IMR-90 (cell line): ENCODE measurements around the gene DGKD. TPM values are rescaled to one million over a fixed set of nuclear protein-coding genes. Genes with fewer than 3 reads are reported as not detected.

ENCODE experiments used
- ATAC-seq: fragments of 200-7000 bp; cut with Tn5 transposase; 2 replicates; pipeline ENCODE4 v1.9.1; 2020; ENCODE audit warnings: low read depth, mild to moderate bottlenecking, moderate library complexity
- BruUV-seq: library from RNA; stranded (reverse); fragments of 400-500 nt; replicated peaks from 2 replicates; lab custom pipeline; 2021; lab: Mats Ljungman, UMichigan
- CTCF ChIA-PET: fragments of 300-600 bp; formaldehyde crosslinking; extraction: SDS; loops from one replicate; lab custom pipeline; 2021; ENCODE audit warnings: antibody characterized with exemption; lab: Yijun Ruan, JAX
- POLR2A ChIA-PET: fragments of 300-600 bp; sonication (Branson Sonifier 250); formaldehyde crosslinking; loops from one replicate; lab custom pipeline; 2022; ENCODE audit warnings: antibody characterized with exemption; ENCODE audit not compliant: unreplicated experiment; lab: Charles Lee
- DNase-seq: peaks from one replicate; pipeline ENCODE4 v3.0.0; 2013
- H2AFZ ChIP-seq: replicated peaks from 2 replicates; pipeline ENCODE3; 2013; ENCODE audit warnings: low read length, mild to moderate bottlenecking; ENCODE audit not compliant: poor library complexity
- H2AK5ac ChIP-seq: 2 replicates; pipeline ENCODE4 v1.6.1; 2013; ENCODE audit warnings: low read depth, low read length, inconsistent platforms
- H2AK9ac ChIP-seq: replicated peaks from 2 replicates; pipeline ENCODE3; 2013; ENCODE audit warnings: mild to moderate bottlenecking, low read depth, low read length, moderate library complexity; ENCODE audit not compliant: poor library complexity
- H2BK120ac ChIP-seq: 2 replicates; pipeline ENCODE4 v1.6.1; 2013; ENCODE audit warnings: low read depth, low read length, inconsistent platforms
- H2BK15ac ChIP-seq: 3 replicates; pipeline ENCODE4 v1.6.1; 2013; ENCODE audit warnings: low read depth, low read length, inconsistent platforms
- H2BK20ac ChIP-seq: 2 replicates; pipeline ENCODE4 v1.6.1; 2013; ENCODE audit warnings: low read depth, mild to moderate bottlenecking, inconsistent platforms, low read length, moderate library complexity
- H2BK5ac ChIP-seq: 2 replicates; pipeline ENCODE4 v1.6.1; 2013; ENCODE audit warnings: mild to moderate bottlenecking, low read depth, low read length, inconsistent platforms; ENCODE audit not compliant: poor library complexity, severe bottlenecking
- H3K14ac ChIP-seq: replicated peaks from 2 replicates; pipeline ENCODE4 v1.6.1; 2013; ENCODE audit warnings: low read depth, low read length, inconsistent platforms
- H3K18ac ChIP-seq: 2 replicates; pipeline ENCODE4 v1.6.1; 2013; ENCODE audit warnings: low read depth, low read length, control low read depth
- H3K23ac ChIP-seq: 2 replicates; pipeline ENCODE4 v1.6.1; 2013; ENCODE audit warnings: low read depth, low read length, inconsistent platforms
- H3K27ac ChIP-seq: 2 replicates; pipeline ENCODE4 v1.5.1; 2013; ENCODE audit warnings: mild to moderate bottlenecking, control low read depth, low read length; ENCODE audit not compliant: insufficient read depth
- H3K27me3 ChIP-seq: 2 replicates; pipeline ENCODE4 v1.6.1; 2013; ENCODE audit warnings: low read length; ENCODE audit not compliant: control insufficient read depth, insufficient read depth
- H3K36me3 ChIP-seq: 2 replicates; pipeline ENCODE4 v1.6.1; 2013; ENCODE audit warnings: low read length, mixed read lengths; ENCODE audit not compliant: control insufficient read depth, insufficient read depth
- H3K4ac ChIP-seq: 2 replicates; pipeline ENCODE4 v1.6.1; 2013; ENCODE audit warnings: low read depth, low read length, inconsistent platforms
- H3K4me1 ChIP-seq: 2 replicates; pipeline ENCODE4 v1.6.1; 2013; ENCODE audit warnings: low read length, mixed read lengths; ENCODE audit not compliant: control insufficient read depth, insufficient read depth
- H3K4me2 ChIP-seq: 2 replicates; pipeline ENCODE4 v1.6.1; 2013; ENCODE audit warnings: low read depth, mild to moderate bottlenecking, control low read depth, low read length, moderate library complexity
- H3K4me3 ChIP-seq: 2 replicates; pipeline ENCODE4 v1.5.1; 2013; ENCODE audit warnings: low read depth, mild to moderate bottlenecking, control low read depth, low read length, moderate library complexity; ENCODE audit not compliant: insufficient read depth
- H3K56ac ChIP-seq: 2 replicates; pipeline ENCODE4 v1.6.1; 2013; ENCODE audit warnings: low read length, inconsistent platforms; ENCODE audit not compliant: insufficient read depth; ENCODE audit errors: extremely low read depth
- H3K79me1 ChIP-seq, 2 experiments: 2 replicates each; pipeline ENCODE4 v1.6.1; 2013; ENCODE audit warnings: low read length in 2 of 2, inconsistent platforms in 1 of 2, low read depth in 1 of 2
- H3K9ac ChIP-seq: 2 replicates; pipeline ENCODE4 v1.6.1; 2013; ENCODE audit warnings: low read depth, low read length, control low read depth
- H3K9me1 ChIP-seq: 2 replicates; pipeline ENCODE4 v1.6.1; 2013; ENCODE audit warnings: low read length, inconsistent platforms; ENCODE audit not compliant: insufficient read depth
- H3K9me3 ChIP-seq: 2 replicates; pipeline ENCODE4 v1.6.1; 2013; ENCODE audit warnings: low read length; ENCODE audit not compliant: control insufficient read depth, insufficient read depth
- H4K20me1 ChIP-seq: 2 replicates; pipeline ENCODE4 v1.6.1; 2013; ENCODE audit warnings: low read length, inconsistent platforms; ENCODE audit not compliant: insufficient read depth
- H4K5ac ChIP-seq: 2 replicates; pipeline ENCODE4 v1.6.1; 2013; ENCODE audit warnings: mild to moderate bottlenecking, low read depth, low read length, control low read depth
- H4K8ac ChIP-seq, 2 experiments: 2 replicates each; pipeline ENCODE4 v1.6.1; 2013; ENCODE audit warnings: low read depth in 2 of 2, low read length in 2 of 2, control low read depth in 1 of 2, inconsistent platforms in 1 of 2
- H4K91ac ChIP-seq: 2 replicates; pipeline ENCODE4 v1.6.1; 2013; ENCODE audit warnings: low read depth, low read length, inconsistent platforms; ENCODE audit not compliant: insufficient read depth
- BHLHE40 ChIP-seq: fragments of 150-350 bp; IDR thresholded peaks from 2 replicates; pipeline ENCODE4 v1.6.1; 2016; ENCODE audit warnings: mild to moderate bottlenecking, low read depth, low read length
- CEBPB ChIP-seq: IDR thresholded peaks from 2 replicates; pipeline ENCODE4 v1.6.1; 2012; ENCODE audit warnings: low read depth, low read length, improper control_type of control experiment
- CHD1 ChIP-seq: IDR thresholded peaks from 2 replicates; pipeline ENCODE4 v1.6.1; 2012; ENCODE audit warnings: low read depth, low read length, improper control_type of control experiment
- CTCF ChIP-seq: conservative IDR thresholded peaks from 2 replicates; pipeline ENCODE4 v1.5.1; 2012; ENCODE audit warnings: mild to moderate bottlenecking, low read depth, low read length, improper control_type of control experiment
- ELK1 ChIP-seq: fragments of 150-350 bp; IDR thresholded peaks from 2 replicates; pipeline ENCODE4 v1.6.1; 2016; ENCODE audit warnings: low read depth, mild to moderate bottlenecking, low read length, moderate library complexity, borderline replicate concordance
- FOS ChIP-seq: fragments of 150-350 bp; IDR thresholded peaks from 2 replicates; pipeline ENCODE4 v1.6.1; 2016; ENCODE audit warnings: low read depth, low read length
- MAFK ChIP-seq: IDR thresholded peaks from 2 replicates; pipeline ENCODE4 v1.6.1; 2012; ENCODE audit warnings: low read depth, low read length, improper control_type of control experiment
- MAZ ChIP-seq: IDR thresholded peaks from 2 replicates; pipeline ENCODE4 v1.6.1; 2012; ENCODE audit warnings: low read depth, mild to moderate bottlenecking, low read length, improper control_type of control experiment, moderate library complexity, borderline replicate concordance
- MXI1 ChIP-seq: IDR thresholded peaks from 2 replicates; pipeline ENCODE4 v1.6.1; 2012; ENCODE audit warnings: low read depth, mild to moderate bottlenecking, low read length, moderate library complexity, borderline replicate concordance
- NFE2L2 ChIP-seq: fragments of 150-350 bp; IDR thresholded peaks from 2 replicates; pipeline ENCODE4 v1.6.1; 2016; ENCODE audit warnings: low read depth, mild to moderate bottlenecking, low read length
- POLR2A ChIP-seq: IDR thresholded peaks from 2 replicates; pipeline ENCODE4 v1.6.1; 2012; ENCODE audit warnings: mild to moderate bottlenecking, low read depth, low read length
- RAD21 ChIP-seq: IDR thresholded peaks from 2 replicates; pipeline ENCODE4 v1.6.1; 2012; ENCODE audit warnings: low read length, improper control_type of control experiment
- RCOR1 ChIP-seq: IDR thresholded peaks from 2 replicates; pipeline ENCODE4 v1.6.1; 2012; ENCODE audit warnings: mild to moderate bottlenecking, low read length, improper control_type of control experiment; ENCODE audit not compliant: insufficient replicate concordance
- RFX5 ChIP-seq: IDR thresholded peaks from 2 replicates; pipeline ENCODE4 v1.8.0; 2012; ENCODE audit warnings: low read depth, mild to moderate bottlenecking, low read length, moderate library complexity
- SMC3 ChIP-seq: fragments of 150-350 bp; IDR thresholded peaks from 2 replicates; pipeline ENCODE4 v1.6.1; 2016; ENCODE audit warnings: low read depth, mild to moderate bottlenecking, antibody characterized with exemption, low read length, moderate library complexity
- USF2 ChIP-seq: fragments of 150-350 bp; IDR thresholded peaks from 2 replicates; pipeline ENCODE4 v1.6.1; 2017; ENCODE audit warnings: mild to moderate bottlenecking, antibody characterized with exemption, low read length, low read depth
- WGBS, 2 experiments: methylation state at CpG; one replicate each; pipeline versions ENCODE4 v1.1.5 to v1.1.7; 2013; ENCODE audit warnings: missing lambda C conversion rate in 2 of 2; ENCODE audit not compliant: insufficient read length in 1 of 2; ENCODE audit errors: extremely low coverage in 2 of 2; 5-methylcytosine and 5-hydroxymethylcytosine counted together
- dilution Hi-C: fragments of 300-500 bp; cut with HindIII; formaldehyde crosslinking; loops from one replicate; pipeline ENCODE4 v1.14.3; 2018; ENCODE audit warnings: low sequenced_read_pairs; ENCODE audit not compliant: unreplicated experiment
- in situ Hi-C: fragments of 300-500 bp; cut with MboI; formaldehyde crosslinking; loops from 3 replicates; pipeline ENCODE4 v1.14.3; 2019; ENCODE audit warnings: low sequenced_read_pairs, inconsistent platforms, mixed read lengths
- intact Hi-C: fragments of 100-400 bp; cut with micrococcal nuclease; formaldehyde crosslinking; loops from 2 replicates; pipeline ENCODE4 v1.10.0; 2022
- polyA plus RNA-seq, 3 experiments: library from polyadenylated mRNA; depleted of rRNA; stranded (reverse); fragments of >200 nt; gene quantifications; 2 replicates each; pipeline ENCODE4 v1.2.3, GENCODE V29; 2012; ENCODE audit warnings: low replicate concordance in 1 of 3
- total RNA-seq: library from RNA; depleted of rRNA; stranded (reverse); fragments of >200 nt; gene quantifications from 2 replicates; pipeline ENCODE4 v1.2.3, GENCODE V29; 2012

The DGKD gene
- total and polyA plus RNA-seq, 2 of the 4 experiments (the other 2 are of a cell fraction), result 6.5 to 10.1 TPM

GRCh38 chr2:233499928-233500327, 145.6 kb downstream of the DGKD start:
- no TSS peak for BruUV-seq
- intact Hi-C loops (no loop called here), in situ Hi-C loops (no loop called here), dilution Hi-C loops (no loop called here)
- no peak overlapping the region for H3K4me2 ChIP-seq
- H3K27ac ChIP-seq, result no peak overlapping the region
- H2BK20ac ChIP-seq, result no peak overlapping the region
- no peak overlapping the region for H3K23ac ChIP-seq
- no peak overlapping the region for H3K4ac ChIP-seq
- H3K9ac ChIP-seq, result no peak overlapping the region
- no peaks in the 10 kb centered on the region for H3K9me1 ChIP-seq
- H3K4me3 ChIP-seq, result no peak overlapping the region
- H4K91ac ChIP-seq, result no peak overlapping the region
- peaks cover 9% of the 10 kb centered on the region; the same call in 1 of the 2 replicates for H3K36me3 ChIP-seq
- DNase-seq (no peak), ATAC-seq (no peak)
- WGBS, 2 experiments, result no CpG with 5 or more reads among the region's 2 CpGs
- no peaks in the 10 kb centered on the region for H4K20me1 ChIP-seq
- H3K4me1 ChIP-seq, result peaks cover 2% of the 10 kb centered on the region; the same call in 1 of the 2 replicates
- no peak overlapping the region for H2BK15ac ChIP-seq
- H2AFZ ChIP-seq, result no peak overlapping the region
- no peak overlapping the region for H3K14ac ChIP-seq
- peaks cover 4% of the 10 kb centered on the region; the same call in 1 of the 2 replicates for H3K9me3 ChIP-seq
- no peak overlapping the region for H3K56ac ChIP-seq
- no peak overlapping the region for H4K8ac ChIP-seq
- ChIA-PET POLR2A (no interaction called here), CTCF (no interaction called here)
- no peak overlapping the region for H4K5ac ChIP-seq
- H2BK120ac ChIP-seq, result no peak overlapping the region
- no peak overlapping the region for H2BK5ac ChIP-seq
- TF ChIP-seq ELK1, result no peak
- no peak for TF ChIP-seq BHLHE40
- TF ChIP-seq CHD1, result no peak
- TF ChIP-seq RFX5, result no peak
- TF ChIP-seq SMC3, result no peak
- no peak for TF ChIP-seq USF2
- TF ChIP-seq MAFK, result no peak
- no peak for TF ChIP-seq RAD21
- no peak for TF ChIP-seq MAZ
- TF ChIP-seq NFE2L2, result no peak
- TF ChIP-seq MXI1, result no peak
- TF ChIP-seq CEBPB, result no peak
- no peak for TF ChIP-seq CTCF
- no peak for TF ChIP-seq POLR2A
- no peak for TF ChIP-seq RCOR1
- no peak for TF ChIP-seq FOS
- no peak overlapping the region for H2AK9ac ChIP-seq
- peaks cover 0 to 4% of the 10 kb centered on the region in 2 experiments; a peak in 1 of 4 replicates for H3K79me1 ChIP-seq
- no peak overlapping the region for H2AK5ac ChIP-seq
- H3K27me3 ChIP-seq, result no peaks in the 10 kb centered on the region
- H3K18ac ChIP-seq, result no peak overlapping the region
